Left lung (tissue), 10 donors: Measurements from ENCODE around the gene NCK2. TPM values are rescaled to one million over a fixed set of nuclear protein-coding genes. Genes with fewer than 3 reads are reported as not detected.

Source experiments
- ATAC-seq: fragments of 200-7000 bp; cut with Tn5 transposase; one replicate; pipeline ENCODE4 v1.9.1; 2020; ENCODE audit warnings: moderate library complexity
- DNase-seq, 4 donors: peaks; one replicate each; pipeline ENCODE4 v3.0.0-alpha.2; 2013 to 2020
- H3K27ac ChIP-seq, 2 donors: fragments of 200-600 bp; sonication (generic) in 1 of 2; one replicate each; pipeline versions ENCODE4 v1.5.0 to v1.8.0; 2020 to 2021
- H3K27me3 ChIP-seq, 2 donors: fragments of 200-600 bp; sonication (generic) in 1 of 2; one replicate each; pipeline versions ENCODE4 v1.5.0 to v1.8.0; 2020 to 2021
- H3K36me3 ChIP-seq, 2 donors: fragments of 200-600 bp; sonication (generic) in 1 of 2; one replicate each; pipeline versions ENCODE4 v1.5.0 to v1.8.0; 2020 to 2021
- H3K4me1 ChIP-seq, 2 donors: fragments of 200-600 bp; one replicate each; pipeline ENCODE4 v1.8.0; 2021
- H3K4me3 ChIP-seq, 2 donors: fragments of 200-600 bp; sonication (generic) in 1 of 2; one replicate each; pipeline versions ENCODE4 v1.5.0 to v1.8.0; 2020 to 2021; ENCODE audit warnings: mild to moderate bottlenecking in 1 of 2
- H3K9me3 ChIP-seq, 2 donors: fragments of 200-600 bp; sonication (generic) in 1 of 2; one replicate each; pipeline versions ENCODE4 v1.5.0 to v1.8.0; 2020 to 2021
- CTCF ChIP-seq, 2 donors: fragments of 200-600 bp; sonication (generic) in 1 of 2; IDR thresholded peaks; one replicate each; pipeline versions ENCODE4 v1.5.0 to v1.8.0; 2021; ENCODE audit warnings: antibody characterized with exemption in 2 of 2
- intact Hi-C, 2 donors: fragments of 100-400 bp; cut with DNase I; formaldehyde crosslinking; loops; one replicate each; pipeline versions ENCODE4 v1.11.2 to v1.14.2; 2022
- polyA plus RNA-seq, 6 donors: library from polyadenylated mRNA; unstranded; fragments of 120-200 nt; gene quantifications; one replicate each; pipeline ENCODE4 v1.2.1, GENCODE V29; 2013; ENCODE audit not compliant: insufficient read length in 6 of 6
- total RNA-seq, 2 donors: library from RNA; stranded (reverse); fragmentation: NEBNext Ultra II Directional; extraction: Animal tissue kit (Norgen Biotek cat#: 25700); gene quantifications; one replicate each; pipeline ENCODE4 v1.2.1, GENCODE V29; 2021
- donor health status: DM: no; HTN: yes; CAD: no.
- donor health status: DM: no; HTN: no; CAD: no.

The NCK2 gene
- total and polyA plus RNA-seq, 8 donors, result 37.6 to 88.5 (median 71.7) TPM

GRCh38 chr2:105809723-105810122 is 65.0 kb downstream of the NCK2 start:
- Histone ChIP-seq H3K36me3 (no peaks in the 10 kb centered on the region), H3K27me3 (no peaks in the 10 kb centered on the region), H3K4me3 (no peak overlapping the region), H3K9me3 (no peaks in the 10 kb centered on the region), H3K27ac (no peak overlapping the region), H3K4me1 (peaks cover 15 to 20% of the 10 kb centered on the region in 2 donors)
- no peak for ATAC-seq
- intact Hi-C loops, result no loop called here
- TF ChIP-seq CTCF (IDR thresholded peaks at IDR 0.05), result no peak
- no peak for DNase-seq

GRCh38 chr2:105812180-105813044 is 67.7 kb downstream of the NCK2 start:
- ATAC-seq (peak; percentile 92), DNase-seq (peak in 2 of 4 donors; percentile 30 to 62)
- peak overlapping the region in 1 of 2 donors; percentile 20 for H3K27ac ChIP-seq
- no peak for TF ChIP-seq CTCF (IDR thresholded peaks at IDR 0.05)
- H3K27me3 ChIP-seq, result no peaks in the 10 kb centered on the region
- H3K4me3 ChIP-seq, result no peak overlapping the region
- H3K36me3 ChIP-seq, result peaks cover 0 to 13% of the 10 kb centered on the region in 2 donors
- peaks cover 15 to 20% of the 10 kb centered on the region in 2 donors for H3K4me1 ChIP-seq
- no peaks in the 10 kb centered on the region for H3K9me3 ChIP-seq
- intact Hi-C loops, result no loop called here

- Histone ChIP-seq H3K27ac (no peak overlapping the region), H3K4me3 (no peak overlapping the region)
- intact Hi-C loops, result no loop called here
Measured at GRCh38 chr2:105813045-105813315, 68.3 kb downstream of the NCK2 start.

GRCh38 chr2:105813405-105813804 is 68.7 kb downstream of the NCK2 start:
- H3K36me3 ChIP-seq, result peaks cover 0 to 13% of the 10 kb centered on the region in 2 donors
- no peak for TF ChIP-seq CTCF (IDR thresholded peaks at IDR 0.05)
- intact Hi-C loops, result no loop called here
- DNase-seq (no peak), ATAC-seq (no peak)
- H3K27me3 ChIP-seq, result no peaks in the 10 kb centered on the region
- H3K27ac ChIP-seq, result no peak overlapping the region
- no peak overlapping the region for H3K4me3 ChIP-seq
- H3K9me3 ChIP-seq, result no peaks in the 10 kb centered on the region
- peaks cover 15 to 20% of the 10 kb centered on the region in 2 donors for H3K4me1 ChIP-seq

More at GRCh38 chr2:105813045-105813315, 68.3 kb downstream of the NCK2 start:
- H3K9me3 ChIP-seq, result no peaks in the 10 kb centered on the region
- ATAC-seq (no peak), DNase-seq (no peak)
- H3K4me1 ChIP-seq, result peaks cover 15 to 20% of the 10 kb centered on the region in 2 donors
- H3K27me3 ChIP-seq, result no peaks in the 10 kb centered on the region
- H3K36me3 ChIP-seq, result peaks cover 0 to 13% of the 10 kb centered on the region in 2 donors
- TF ChIP-seq CTCF (IDR thresholded peaks at IDR 0.05), result no peak

GRCh38 chr2:105814291-105814940 is 69.7 kb downstream of the NCK2 start:
- DNase-seq, result no peak
- intact Hi-C loops, result no loop called here
- TF ChIP-seq CTCF (IDR thresholded peaks at IDR 0.05), result no peak
- no peak overlapping the region for H3K27ac ChIP-seq
- H3K4me3 ChIP-seq, result no peak overlapping the region
- H3K4me1 ChIP-seq, result peaks cover 15 to 20% of the 10 kb centered on the region in 2 donors
- H3K36me3 ChIP-seq, result peaks cover 0 to 13% of the 10 kb centered on the region in 2 donors
- H3K9me3 ChIP-seq, result no peaks in the 10 kb centered on the region
- H3K27me3 ChIP-seq, result no peaks in the 10 kb centered on the region
- ATAC-seq, result no peak
